Measurements from ENCODE around the gene GRM4. TPM values are rescaled to one million over a fixed set of nuclear protein-coding genes. Genes with fewer than 3 reads are reported as not detected.

GRM4 gene
- total and polyA plus RNA-seq, 10 of the 15 experiments (the other 5 are each of a cell fraction or from before 2014, with no cell fraction given), result 0.01 to 0.31 (median 0.05) TPM; not detected in 2

DNA sequence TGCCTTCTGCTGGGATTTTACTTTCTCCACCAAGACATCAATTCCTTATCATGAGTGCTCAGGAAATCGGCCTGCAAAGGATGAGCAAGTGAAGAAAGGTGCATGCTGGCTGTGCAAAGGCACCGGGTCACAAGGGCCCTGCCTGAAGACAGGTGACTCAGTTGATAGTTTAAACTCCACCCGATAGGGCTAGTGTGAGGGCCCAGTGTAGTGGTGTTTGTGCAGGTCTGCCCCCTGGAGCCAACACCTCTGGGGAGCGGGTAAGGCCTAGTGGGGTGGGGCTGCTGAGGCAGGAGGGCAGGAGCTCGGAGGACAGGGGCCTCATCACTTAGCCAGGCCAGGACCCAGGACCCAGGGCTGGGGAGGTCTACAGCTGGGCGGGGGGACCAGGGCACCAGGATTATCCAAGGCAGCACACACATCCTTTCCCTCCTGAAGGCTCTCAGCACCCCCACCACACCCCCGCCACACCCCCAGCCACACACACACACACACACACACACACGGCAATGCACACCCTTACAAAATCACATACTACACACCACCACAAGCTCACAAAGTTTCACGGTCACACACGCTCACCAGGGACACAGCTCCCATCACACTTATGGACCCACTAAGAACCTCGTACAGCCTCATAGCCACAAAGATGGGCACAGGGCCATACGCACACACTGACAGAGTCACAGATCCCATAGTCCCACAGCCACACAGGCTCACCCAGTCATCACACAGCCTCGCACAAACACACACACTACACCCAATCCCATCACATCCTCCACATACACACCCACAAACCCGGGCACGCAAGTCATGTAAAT, 75.4 kb downstream of the GRM4 start:
- FAIRE-seq (no peak), ATAC-seq (peak; percentile 52), DNase-seq (ENCODE audit: low read depth, low spot score) (no peak)
- Histone ChIP-seq H2AFZ (ENCODE audit: control insufficient read depth, low read depth, low read length) (no peak overlapping the region), H3K79me2 (ENCODE audit: control insufficient read depth, insufficient read depth, low read length) (no peaks in the 10 kb centered on the region), H3K4me2 (ENCODE audit: control insufficient read depth, insufficient read depth) (no peak overlapping the region), H3K4me3 (no peak overlapping the region), H3K27me3 (replicated peaks in 1 of 2; ENCODE audit: control insufficient read depth in 2 of 2, insufficient read depth in 2 of 2, low read length in 1 of 2) (peaks cover 0 to 1% of the 10 kb centered on the region in 2 experiments; a peak in 1 of 4 replicates), H3K9ac (ENCODE audit: control insufficient read depth, insufficient read depth, low read length) (no peak overlapping the region), H3K9me3 (replicated peaks; ENCODE audit: control insufficient read depth, insufficient read depth, low read length) (no peaks in the 10 kb centered on the region; the same call in 2 of the 3 replicates), H3K4me1 (ENCODE audit: control insufficient read depth, insufficient read depth, low read length) (no peaks in the 10 kb centered on the region), H4K20me1 (ENCODE audit: control insufficient read depth, insufficient read depth) (no peaks in the 10 kb centered on the region), H3K36me3 (ENCODE audit: control insufficient read depth in 2 of 2, insufficient read depth in 2 of 2, low read length in 1 of 2) (no peaks in the 10 kb centered on the region), H3K27ac (ENCODE audit: control insufficient read depth, insufficient read depth) (no peak overlapping the region)
- POLR2A ChIA-PET, result no interaction called here
- CTCF ChIA-PET, result no interaction called here
- TF ChIP-seq BCL3 (IDR thresholded peaks at IDR 0.05; ENCODE audit: borderline replicate concordance, insufficient read depth, low read depth, low read length, poor library complexity, severe bottlenecking) (peak; percentile 49), LARP7 (IDR thresholded peaks at IDR 0.05) (no peak)
- no TSS peak for BruUV-seq (replicated peaks)
- in situ Hi-C loops (cut with MboI), result no loop called here
- RAD21 ChIA-PET (ENCODE audit: unreplicated experiment), result no interaction called here
- WGBS (ENCODE audit: insufficient coverage, insufficient replicate concordance, low lambda C conversion rate, missing lambda C conversion rate), result 36% methylated on average over 13 of the region's 15 CpGs
- SMC1A ChIA-PET (ENCODE audit: uncharacterized antibody, unreplicated experiment), result no interaction called here
- intact Hi-C loops (cut with micrococcal nuclease; ENCODE audit: unreplicated experiment), result no loop called here

DNA sequence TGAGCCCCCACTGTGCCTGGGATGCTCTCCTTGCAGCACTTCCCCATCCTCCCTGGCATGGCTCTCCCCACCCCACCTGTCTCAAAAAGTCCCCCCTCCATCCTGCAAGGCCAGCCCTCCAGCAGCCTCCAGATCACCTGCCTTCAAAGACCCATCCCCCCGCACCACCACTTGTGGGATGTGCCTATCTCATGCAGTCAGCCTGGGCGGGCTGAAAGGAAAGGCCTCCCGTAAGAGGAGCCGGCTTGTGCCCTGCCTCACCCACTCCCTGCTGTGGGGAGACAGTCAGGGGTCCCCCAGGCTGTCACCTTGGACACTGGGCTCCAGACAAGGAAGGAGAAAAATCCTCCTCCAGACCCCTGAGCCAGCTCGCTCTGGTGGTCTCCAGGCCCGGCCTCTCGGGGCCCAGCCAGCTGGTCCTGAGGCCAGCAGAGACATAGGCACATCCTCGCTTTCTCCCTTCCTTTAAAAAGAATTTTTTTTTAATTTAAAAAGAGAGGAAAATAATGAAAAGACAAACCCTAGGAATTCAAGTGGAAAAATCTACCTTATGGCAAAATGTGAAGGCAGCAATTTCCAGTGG, 77.3 kb downstream of the GRM4 start:
- TF ChIP-seq KLF5 (IDR thresholded peaks at IDR 0.05; ENCODE audit: partially characterized antibody) (no peak), MEF2A (IDR thresholded peaks at IDR 0.05; ENCODE audit: insufficient read depth, low read depth, low read length) (no peak)
- intact Hi-C loops (cut with micrococcal nuclease; ENCODE audit: unreplicated experiment) (no loop called here), in situ Hi-C loops (cut with MboI) (no loop called here)
- Histone ChIP-seq H3K79me2 (ENCODE audit: control insufficient read depth, insufficient read depth, low read length) (no peaks in the 10 kb centered on the region), H3K9ac (ENCODE audit: control insufficient read depth, insufficient read depth, low read length) (no peak overlapping the region), H4K20me1 (ENCODE audit: control insufficient read depth, insufficient read depth) (no peaks in the 10 kb centered on the region), H3K4me3 (no peak overlapping the region), H3K9me3 (replicated peaks; ENCODE audit: control insufficient read depth, insufficient read depth, low read length) (no peaks in the 10 kb centered on the region; the same call in 2 of the 3 replicates), H3K4me2 (ENCODE audit: control insufficient read depth, insufficient read depth) (no peak overlapping the region), H3K27ac (ENCODE audit: control insufficient read depth, insufficient read depth) (no peak overlapping the region), H2AFZ (ENCODE audit: control insufficient read depth, low read depth, low read length) (no peak overlapping the region), H3K4me1 (ENCODE audit: control insufficient read depth, insufficient read depth, low read length) (no peaks in the 10 kb centered on the region), H3K36me3 (ENCODE audit: control insufficient read depth in 2 of 2, insufficient read depth in 2 of 2, low read length in 1 of 2) (no peaks in the 10 kb centered on the region), H3K27me3 (replicated peaks in 1 of 2; ENCODE audit: control insufficient read depth in 2 of 2, insufficient read depth in 2 of 2, low read length in 1 of 2) (peaks cover 0 to 3% of the 10 kb centered on the region in 2 experiments; a peak in 1 of 4 replicates)
- SMC1A ChIA-PET (ENCODE audit: uncharacterized antibody, unreplicated experiment), result interaction anchor here (0.8 kb wide), 1 partner anchor 352 kb away, joined by 3 read pairs; no protein-coding TSS in a partner anchor
- no peak for ATAC-seq
- no peak for DNase-seq (ENCODE audit: low read depth, low spot score)
- no TSS peak for BruUV-seq (replicated peaks)
- RAD21 ChIA-PET (ENCODE audit: unreplicated experiment), result no interaction called here
- WGBS (ENCODE audit: insufficient coverage, insufficient replicate concordance, low lambda C conversion rate, missing lambda C conversion rate), result 44% methylated on average over 7 of the region's 8 CpGs
- POLR2A ChIA-PET, result no interaction called here
- CTCF ChIA-PET, result interaction anchor here (0.7 kb wide), 1 partner anchor 1193 kb away, joined by 4 read pairs; no protein-coding TSS in a partner anchor
- FAIRE-seq, result no peak

Data from GM12878 (cell line).